Panc1 (cell line): ENCODE measurements around the gene DYNLRB1. TPM values are rescaled to one million over a fixed set of nuclear protein-coding genes. Genes with fewer than 3 reads are reported as not detected.

Experiments used
- ATAC-seq: fragments of 200-7000 bp; cut with Tn5 transposase; 2 replicates; pipeline ENCODE4 v1.9.1; 2020; ENCODE audit warnings: mild to moderate bottlenecking, moderate library complexity
- BruUV-seq: library from RNA; stranded (reverse); fragments of 400-500 nt; replicated peaks from 2 replicates; lab custom pipeline; 2021; lab: Mats Ljungman, UMichigan
- CTCF ChIA-PET: fragments of 300-600 bp; sonication (Branson Sonifier 250); formaldehyde crosslinking; loops from one replicate; lab custom pipeline; 2022; ENCODE audit warnings: antibody characterized with exemption; lab: Charles Lee
- POLR2A ChIA-PET: fragments of 300-600 bp; sonication (Branson Sonifier 250); formaldehyde crosslinking; loops from one replicate; lab custom pipeline; 2022; ENCODE audit warnings: antibody characterized with exemption; lab: Charles Lee
- DNase-seq: peaks from one replicate; pipeline ENCODE4 v3.0.0-alpha.2; 2010; ENCODE audit warnings: low read depth, low spot score
- H3K27ac ChIP-seq: 2 replicates; pipeline ENCODE4 v1.5.1; 2011; ENCODE audit warnings: mild to moderate bottlenecking, low read length, inconsistent platforms
- H3K27me3 ChIP-seq: fragments of 200-500 bp; sonication (Bioruptor generic); 2 replicates; pipeline ENCODE4 v1.6.0; 2014; ENCODE audit warnings: low read length, inconsistent platforms; ENCODE audit not compliant: control insufficient read depth, insufficient read depth
- H3K36me3 ChIP-seq: fragments of 200-500 bp; sonication (Bioruptor generic); 2 replicates; pipeline ENCODE4 v1.5.1; 2014; ENCODE audit warnings: inconsistent platforms, mild to moderate bottlenecking, low read length, moderate library complexity; ENCODE audit not compliant: control insufficient read depth, insufficient read depth
- H3K4me1 ChIP-seq: 2 replicates; pipeline ENCODE4 v1.5.1; 2011; ENCODE audit warnings: inconsistent platforms, mild to moderate bottlenecking, low read length, moderate library complexity; ENCODE audit not compliant: control insufficient read depth, insufficient read depth
- H3K4me3 ChIP-seq, 2 experiments: 2 replicates each; pipeline ENCODE4 v1.5.1; 2011 to 2012; ENCODE audit warnings: low read depth in 2 of 2, low read length in 2 of 2, mild to moderate bottlenecking in 2 of 2, inconsistent platforms in 1 of 2, moderate library complexity in 1 of 2
- H3K9me3 ChIP-seq: fragments of 200-500 bp; sonication (Bioruptor generic); 2 replicates; pipeline ENCODE4 v1.5.1; 2014; ENCODE audit warnings: low read depth, mild to moderate bottlenecking, inconsistent platforms, low read length, moderate library complexity; ENCODE audit not compliant: control insufficient read depth, insufficient read depth
- CTCF ChIP-seq: fragments of 450-650 bp; IDR thresholded peaks from 2 replicates; pipeline ENCODE4 v1.5.1; 2017; ENCODE audit warnings: mild to moderate bottlenecking
- POLR2AphosphoS5 ChIP-seq: IDR thresholded peaks from 2 replicates; pipeline ENCODE4 v1.6.1; 2012; ENCODE audit warnings: mild to moderate bottlenecking, low read depth, low read length, moderate library complexity
- REST ChIP-seq, 2 experiments: IDR thresholded peaks; 2 replicates each; pipeline ENCODE4 v1.6.1; 2011 to 2012; ENCODE audit warnings: low read depth in 2 of 2, control low read depth in 1 of 2, low read length in 1 of 2, mild to moderate bottlenecking in 1 of 2, moderate library complexity in 1 of 2; ENCODE audit not compliant: insufficient read depth in 1 of 2
- SIN3A ChIP-seq: IDR thresholded peaks from 2 replicates; pipeline ENCODE4 v1.6.1; 2012; ENCODE audit warnings: low read depth, mild to moderate bottlenecking, low read length, moderate library complexity, borderline replicate concordance; ENCODE audit not compliant: insufficient read depth
- TCF7L2 ChIP-seq: IDR thresholded peaks from 2 replicates; pipeline ENCODE4 v1.6.1; 2011; ENCODE audit warnings: mild to moderate bottlenecking, low read depth, low read length, inconsistent platforms
- in situ Hi-C: cut with HindIII; loops from 2 replicates; pipeline ENCODE4 v1.10.0; 2016; ENCODE audit warnings: low sequenced_read_pairs, low pct_unique_long_range_greater_than_20kb
- intact Hi-C: fragments of 100-400 bp; cut with micrococcal nuclease; formaldehyde crosslinking; loops from one replicate; pipeline ENCODE4 v1.10.0; 2022; ENCODE audit not compliant: unreplicated experiment
- total RNA-seq: library from RNA; stranded (reverse); gene quantifications from one replicate; pipeline ENCODE4 v1.2.1, GENCODE V29; 2021; ENCODE audit not compliant: unreplicated experiment

Gene DYNLRB1
- total RNA-seq, 1 experiment from 2014 or later = 155 TPM

- no peaks in the 10 kb centered on the region for H3K27me3 ChIP-seq
- intact Hi-C loops (no loop called here), in situ Hi-C loops (no loop called here)
- no peak overlapping the region for H3K27ac ChIP-seq
- no peaks in the 10 kb centered on the region for H3K9me3 ChIP-seq
- H3K4me3 ChIP-seq = no peak overlapping the region
- no TSS peak for BruUV-seq
- peaks cover 16% of the 10 kb centered on the region for H3K36me3 ChIP-seq
- no peak for ATAC-seq
- CTCF ChIA-PET = no interaction called here
- POLR2A ChIA-PET = interaction anchor here (0.5 kb wide), 1 partner anchor 21 kb away, joined by 9 read pairs; no protein-coding TSS in a partner anchor
- no peaks in the 10 kb centered on the region for H3K4me1 ChIP-seq
- no peak for TF ChIP-seq REST (IDR thresholded peaks at IDR 0.05; ENCODE audit: insufficient read depth in 1 of 2, low read depth in 2 of 2, low read length in 1 of 2)
- TF ChIP-seq CTCF = no peak
- TF ChIP-seq SIN3A = no peak
- no peak for TF ChIP-seq TCF7L2
- TF ChIP-seq POLR2AphosphoS5 = no peak
- DNase-seq = no peak
These were observed 8.4 kb upstream of the DYNLRB1 start for GRCh38 chr20:34507702-34508413.

- peaks cover 14% of the 10 kb centered on the region for H3K36me3 ChIP-seq
These were observed 5.6 kb upstream of the DYNLRB1 start for GRCh38 chr20:34510575-34510974.

More at GRCh38 chr20:34510575-34510974, 5.6 kb upstream of the DYNLRB1 start:
- DNase-seq = no peak
- in situ Hi-C loops (no loop called here), intact Hi-C loops (no loop called here)
- H3K27me3 ChIP-seq = no peaks in the 10 kb centered on the region
- no peak overlapping the region for H3K27ac ChIP-seq
- ChIA-PET POLR2A (no interaction called here), CTCF (interaction anchor here (0.7 kb wide), 1 partner anchor 27 kb away, joined by 3 read pairs; no protein-coding TSS in a partner anchor)
- H3K4me3 ChIP-seq = no peak overlapping the region
- peaks cover 6% of the 10 kb centered on the region for H3K4me1 ChIP-seq
- no TSS peak for BruUV-seq
- H3K9me3 ChIP-seq = no peaks in the 10 kb centered on the region
- no peak for ATAC-seq
- TF ChIP-seq SIN3A (no peak), POLR2AphosphoS5 (no peak), REST (IDR thresholded peaks at IDR 0.05; ENCODE audit: insufficient read depth in 1 of 2, low read depth in 2 of 2, low read length in 1 of 2) (no peak), CTCF (no peak), TCF7L2 (no peak)
